Gastrocnemius medialis (tissue), 4 donors: Measurements from ENCODE around the gene SLFN5. TPM values are rescaled to one million over a fixed set of nuclear protein-coding genes. Genes with fewer than 3 reads are reported as not detected.

Experiments used
- ATAC-seq, 2 donors: fragments of 150-250 bp; one replicate each; pipeline ENCODE4 v1.9.1; 2016
- DNase-seq, 2 donors: peaks; one replicate each; pipeline ENCODE4 v3.0.0-alpha.2; 2019
- H3K27ac ChIP-seq, 4 donors: fragments of 200-600 bp; sonication (generic); 1 replicate in 1 of 4; 2 replicates in 3 of 4; pipeline ENCODE4 v1.5.1; 2016 to 2018; ENCODE audit warnings: mild to moderate bottlenecking in 2 of 4, moderate library complexity in 1 of 4
- H3K27me3 ChIP-seq, 3 donors: fragments of 200-600 bp; sonication (generic) in 2 of 3; 1 replicate in 1 of 3; 2 replicates in 2 of 3; pipeline versions ENCODE4 v1.5.1 to v1.6.0; 2016 to 2019; ENCODE audit warnings: mild to moderate bottlenecking in 1 of 3, moderate library complexity in 1 of 3
- H3K36me3 ChIP-seq, 2 donors: fragments of 200-600 bp; sonication (generic) in 1 of 2; one replicate each; pipeline ENCODE4 v1.5.1; 2017 to 2018
- H3K4me1 ChIP-seq, 2 donors: fragments of 200-600 bp; sonication (generic) in 1 of 2; one replicate each; pipeline ENCODE4 v1.5.1; 2016 to 2017; ENCODE audit warnings: mild to moderate bottlenecking in 2 of 2
- H3K4me3 ChIP-seq, 4 donors: fragments of 200-600 bp; sonication (generic) in 3 of 4; 1 replicate in 1 of 4; 2 replicates in 3 of 4; pipeline ENCODE4 v1.5.1; 2016 to 2019; ENCODE audit warnings: mild to moderate bottlenecking in 2 of 4
- H3K9me3 ChIP-seq, 3 donors: fragments of 200-600 bp; sonication (generic) in 2 of 3; 1 replicate in 1 of 3; 2 replicates in 2 of 3; pipeline ENCODE4 v1.5.1; 2016 to 2019
- CTCF ChIP-seq, 5 experiments: fragments of 450-650 bp in 3 of 5; fragments of 200-600 bp in 2 of 5; sonication (generic) in 2 of 5; IDR thresholded peaks in 4 of 5; conservative IDR thresholded peaks in 1 of 5; 1 replicate in 4 of 5; 2 replicates in 1 of 5; pipeline ENCODE4 v1.5.1; 2016 to 2019; ENCODE audit warnings: antibody characterized with exemption in 5 of 5, mild to moderate bottlenecking in 3 of 5, moderate library complexity in 3 of 5
- POLR2A ChIP-seq, 2 donors: fragments of 450-650 bp; IDR thresholded peaks; one replicate each; pipeline ENCODE4 v1.6.1; 2017; ENCODE audit warnings: antibody characterized with exemption in 2 of 2, mild to moderate bottlenecking in 2 of 2, moderate library complexity in 2 of 2
- in situ Hi-C, 4 donors: fragments of 200-750 bp; cut with MboI; loops; one replicate each; pipeline versions ENCODE4 v1.15.0 to v1.8.0; 2017; ENCODE audit warnings: low sequenced_read_pairs in 4 of 4
- intact Hi-C: fragments of 100-400 bp; cut with DNase I; formaldehyde crosslinking; loops from one replicate; pipeline ENCODE4 v1.15.1; 2023; ENCODE audit warnings: low total_unique reads
- total RNA-seq, 4 donors: library from RNA; depleted of rRNA; stranded (reverse); fragments of >200 nt; gene quantifications; one replicate each; pipeline versions ENCODE4 v1.1.0 to v1.2.3, GENCODE V29; 2016

The SLFN5 gene
- total RNA-seq, 4 donors from 2014 or later, result 25.3 to 79.3 (median 37.4) TPM

DNA sequence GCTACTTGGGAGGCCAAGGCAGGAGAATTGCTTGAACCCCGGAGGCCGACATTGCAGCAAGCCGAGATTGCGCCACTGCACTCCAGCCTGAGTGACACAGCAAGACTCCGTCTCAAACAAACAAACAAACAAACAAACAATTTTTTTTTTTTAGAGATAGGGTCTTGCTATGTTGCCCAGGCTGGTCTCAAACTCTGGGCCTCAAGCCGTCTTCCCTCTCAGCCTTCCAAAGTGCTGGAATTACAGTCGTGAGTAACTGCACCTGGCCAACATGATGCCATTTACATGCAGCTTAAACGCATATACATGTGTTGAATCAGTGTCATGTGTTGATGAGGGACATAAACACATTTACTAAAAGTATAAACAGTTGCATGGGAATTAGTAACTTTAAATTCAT, 2.0 kb upstream of the SLFN5 start:
- DNase-seq (no peak), ATAC-seq (no peak)
- Histone ChIP-seq H3K4me1 (peaks cover 30 to 37% of the 10 kb centered on the region in 2 donors), H3K36me3 (no peaks in the 10 kb centered on the region), H3K27ac (peak overlapping the region in 2 of 4 donors; percentile 93 to 96), H3K9me3 (no peaks in the 10 kb centered on the region), H3K27me3 (no peaks in the 10 kb centered on the region), H3K4me3 (peak overlapping the region in 1 of 4 donors; percentile 84)
- TF ChIP-seq CTCF (IDR thresholded peaks at IDR 0.05 in 4 of 5, conservative IDR thresholded peaks at IDR 0.05 in 1 of 5) (no peak), POLR2A (IDR thresholded peaks at IDR 0.05) (no peak)
- in situ Hi-C loops (loop anchor here in 3 of 4 donors (10.0 to 25.0 kb wide), 2 partner anchors 96 kb away; partner anchors contain the start of genes NLE1 (in 2 of the 3) and UNC45B (in 2 of the 3)), intact Hi-C loops (loop anchor here (5.0 to 10.0 kb wide), 3 partner anchors 256 to 346 kb away; partner anchors contain the start of genes AP2B1 and LIG3)

DNA sequence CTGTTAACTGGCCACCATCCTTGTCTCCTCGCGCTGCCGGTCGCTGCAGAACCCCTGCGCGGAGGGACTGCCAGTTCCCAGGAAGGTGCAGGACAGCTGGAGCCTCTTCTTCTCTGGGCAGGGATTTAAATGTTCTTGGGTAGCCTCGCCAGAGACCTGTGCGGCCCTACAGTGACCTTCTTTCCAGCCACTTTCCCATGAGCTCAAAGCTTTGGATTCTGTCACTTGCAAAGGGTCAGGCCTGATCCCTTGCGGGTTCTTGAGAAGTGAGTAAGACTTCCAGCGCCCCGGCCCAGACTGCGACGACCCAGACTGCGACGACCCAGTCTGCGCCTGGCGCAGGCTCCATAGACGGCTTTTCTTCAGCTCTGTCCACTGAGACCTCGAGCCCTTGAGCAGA, 1.4 kb upstream of the SLFN5 start:
- TF ChIP-seq CTCF (IDR thresholded peaks at IDR 0.05 in 4 of 5, conservative IDR thresholded peaks at IDR 0.05 in 1 of 5), result no peak
- TF ChIP-seq POLR2A (IDR thresholded peaks at IDR 0.05), result no peak
- H3K4me1 ChIP-seq, result peaks cover 35 to 43% of the 10 kb centered on the region in 2 donors
- no peaks in the 10 kb centered on the region for H3K36me3 ChIP-seq
- in situ Hi-C loops, result loop anchor here in 3 of 4 donors (10.0 to 25.0 kb wide), 2 partner anchors 96 to 97 kb away; partner anchors contain the start of genes NLE1 (in 2 of the 3) and UNC45B (in 2 of the 3)
- H3K27me3 ChIP-seq, result no peaks in the 10 kb centered on the region
- intact Hi-C loops, result loop anchor here (5.0 to 10.0 kb wide), 3 partner anchors 257 to 346 kb away; partner anchors contain the start of genes AP2B1 and LIG3
- H3K9me3 ChIP-seq, result no peaks in the 10 kb centered on the region
- H3K4me3 ChIP-seq, result peak overlapping the region; percentile 68 to 85 (median 78)
- ATAC-seq (peak; percentile 34 to 49), DNase-seq (peak; percentile 53 to 75)
- peak overlapping the region; percentile 93 to 97 (median 96) for H3K27ac ChIP-seq

DNA sequence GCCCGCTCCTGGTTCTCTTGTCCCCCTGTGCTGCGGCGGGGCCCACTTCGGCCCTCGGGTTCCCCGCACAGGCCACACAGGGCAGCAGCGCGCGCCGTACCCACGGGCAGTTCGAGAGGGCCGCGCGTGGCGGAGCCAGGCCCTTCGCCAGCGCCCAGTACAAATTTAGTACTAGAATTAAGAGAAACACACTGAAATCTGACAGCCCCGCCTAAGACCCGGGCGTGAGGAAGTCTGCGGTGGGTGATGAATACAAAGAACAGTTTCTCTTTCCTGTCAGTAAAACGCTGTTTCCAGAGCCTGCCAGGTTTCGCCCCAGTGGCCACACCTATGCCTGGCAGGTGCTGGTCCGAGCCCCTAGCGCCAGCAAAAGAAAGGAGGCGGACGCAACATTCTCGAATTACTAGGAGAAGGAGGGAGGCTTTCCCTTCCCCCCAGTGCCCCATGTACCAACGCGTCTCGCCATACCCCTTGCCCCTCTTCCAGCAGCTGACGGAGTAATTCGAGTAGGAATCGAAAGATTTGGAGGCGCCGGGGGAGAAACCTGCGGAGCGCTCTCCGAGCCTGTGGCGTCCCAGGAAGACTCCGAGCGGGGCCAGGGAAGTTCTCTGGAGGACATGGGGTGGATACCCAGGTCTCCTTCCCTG, 591 bp upstream of the SLFN5 start:
- intact Hi-C loops (loop anchor here (1.0 to 10.0 kb wide), 6 partner anchors 73 to 1303 kb away; partner anchors contain the start of genes AP2B1, GGNBP2, LIG3 and UNC45B), in situ Hi-C loops (loop anchor here in 3 of 4 donors (10.0 to 25.0 kb wide), 2 partner anchors 95 to 97 kb away; partner anchors contain the start of genes NLE1 (in 2 of the 3) and UNC45B (in 2 of the 3))
- peak; percentile 72 to 90 for DNase-seq
- H3K27ac ChIP-seq, result peak overlapping the region; percentile 93 to 97 (median 96)
- H3K4me3 ChIP-seq, result peak overlapping the region; percentile 68 to 85 (median 78)
- no peak for TF ChIP-seq POLR2A (IDR thresholded peaks at IDR 0.05)
- peak; percentile 49 to 66 (median 59) for TF ChIP-seq CTCF (IDR thresholded peaks at IDR 0.05 in 4 of 5, conservative IDR thresholded peaks at IDR 0.05 in 1 of 5)
- H3K27me3 ChIP-seq, result no peaks in the 10 kb centered on the region
- no peaks in the 10 kb centered on the region for H3K9me3 ChIP-seq
- H3K4me1 ChIP-seq, result peaks cover 40 to 47% of the 10 kb centered on the region in 2 donors
- H3K36me3 ChIP-seq, result no peaks in the 10 kb centered on the region
- ATAC-seq, result peak; percentile 61 to 75

DNA sequence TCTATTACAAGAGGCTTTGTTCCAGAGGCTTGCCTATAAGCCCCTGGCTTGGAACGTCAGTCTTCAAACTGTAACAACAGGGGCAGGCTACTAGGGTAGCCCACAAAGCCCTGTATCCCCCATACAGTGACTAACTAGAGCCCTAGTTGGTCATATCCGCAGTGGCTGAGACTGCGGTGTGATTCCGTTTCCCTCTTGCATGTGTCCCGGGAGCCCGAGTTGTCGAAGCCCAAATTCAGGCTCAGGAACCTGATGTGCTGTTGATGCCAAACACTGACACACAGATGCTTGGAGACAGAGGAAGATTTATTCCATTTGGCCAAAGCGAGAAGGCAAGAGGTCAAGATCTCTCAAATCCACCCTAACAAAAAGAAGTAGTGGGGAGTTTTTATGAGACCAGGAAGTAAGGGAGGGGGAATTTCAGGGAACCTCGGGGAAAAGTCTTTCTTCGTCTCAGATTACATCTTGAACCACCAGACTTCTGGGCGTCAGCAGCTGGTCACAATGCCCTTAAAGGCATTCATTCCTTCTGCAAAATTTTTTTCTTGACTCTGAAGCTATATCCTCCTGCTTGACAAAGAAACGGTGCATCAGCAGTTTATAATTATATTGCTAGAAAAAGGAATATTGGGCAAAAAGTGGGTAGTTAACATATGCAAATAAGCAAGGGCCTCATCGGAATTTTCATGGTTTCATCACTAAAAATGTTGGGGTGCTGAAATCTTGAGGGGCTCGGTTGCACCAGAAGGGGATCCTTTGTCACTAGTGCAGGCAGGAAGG, 879 bp downstream of the SLFN5 start:
- in situ Hi-C loops (loop anchor here in 3 of 4 donors (10.0 to 25.0 kb wide), 2 partner anchors 94 to 99 kb away; partner anchors contain the start of genes NLE1 (in 2 of the 3) and UNC45B (in 2 of the 3)), intact Hi-C loops (loop anchor here (2.0 to 10.0 kb wide), 5 partner anchors 71 to 1301 kb away; partner anchors contain the start of genes AP2B1, GGNBP2 and LIG3)
- peak; percentile 54 to 67 for DNase-seq
- Histone ChIP-seq H3K27ac (peak overlapping the region; percentile 93 to 97 (median 96)), H3K36me3 (no peaks in the 10 kb centered on the region), H3K4me3 (peak overlapping the region; percentile 68 to 85 (median 78)), H3K4me1 (peaks cover 40 to 47% of the 10 kb centered on the region in 2 donors), H3K9me3 (no peaks in the 10 kb centered on the region), H3K27me3 (no peaks in the 10 kb centered on the region)
- peak; percentile 31 to 34 for ATAC-seq
- TF ChIP-seq CTCF (IDR thresholded peaks at IDR 0.05 in 4 of 5, conservative IDR thresholded peaks at IDR 0.05 in 1 of 5) (no peak), POLR2A (IDR thresholded peaks at IDR 0.05) (no peak)
